ENCODE data around the gene SLC14A1.

DNA sequence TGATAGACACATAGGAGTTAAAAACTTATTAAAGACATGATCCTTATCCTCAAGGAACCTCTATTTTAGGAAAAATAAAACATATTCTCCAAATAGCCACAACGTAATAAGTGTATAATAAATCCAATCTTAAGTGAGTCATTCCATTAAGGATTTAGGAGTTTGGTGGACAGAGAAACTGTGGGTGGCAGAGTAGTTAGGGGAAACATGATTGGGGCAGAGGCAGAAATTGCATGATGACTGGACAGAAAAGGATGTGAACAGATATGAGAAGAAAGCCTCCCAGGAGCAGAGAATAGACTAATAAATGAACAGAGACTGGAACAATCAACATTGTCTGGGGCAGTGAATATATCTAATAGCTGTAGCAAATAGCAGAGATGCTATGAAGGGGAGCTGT lies 53.4 kb downstream of the SLC14A1 start:
- TF ChIP-seq POLR2A (IDR thresholded peaks at IDR 0.05) = no peak
- TF ChIP-seq, protein P1, sequence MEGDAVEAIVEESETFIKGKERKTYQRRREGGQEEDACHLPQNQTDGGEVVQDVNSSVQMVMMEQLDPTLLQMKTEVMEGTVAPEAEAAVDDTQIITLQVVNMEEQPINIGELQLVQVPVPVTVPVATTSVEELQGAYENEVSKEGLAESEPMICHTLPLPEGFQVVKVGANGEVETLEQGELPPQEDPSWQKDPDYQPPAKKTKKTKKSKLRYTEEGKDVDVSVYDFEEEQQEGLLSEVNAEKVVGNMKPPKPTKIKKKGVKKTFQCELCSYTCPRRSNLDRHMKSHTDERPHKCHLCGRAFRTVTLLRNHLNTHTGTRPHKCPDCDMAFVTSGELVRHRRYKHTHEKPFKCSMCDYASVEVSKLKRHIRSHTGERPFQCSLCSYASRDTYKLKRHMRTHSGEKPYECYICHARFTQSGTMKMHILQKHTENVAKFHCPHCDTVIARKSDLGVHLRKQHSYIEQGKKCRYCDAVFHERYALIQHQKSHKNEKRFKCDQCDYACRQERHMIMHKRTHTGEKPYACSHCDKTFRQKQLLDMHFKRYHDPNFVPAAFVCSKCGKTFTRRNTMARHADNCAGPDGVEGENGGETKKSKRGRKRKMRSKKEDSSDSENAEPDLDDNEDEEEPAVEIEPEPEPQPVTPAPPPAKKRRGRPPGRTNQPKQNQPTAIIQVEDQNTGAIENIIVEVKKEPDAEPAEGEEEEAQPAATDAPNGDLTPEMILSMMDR (IDR thresholded peaks at IDR 0.05) = no peak
